HCT116 (cell line): ENCODE measurements around the gene PRKAR1A. TPM values are rescaled to one million over a fixed set of nuclear protein-coding genes. Genes with fewer than 3 reads are reported as not detected.
A peak's percentile ranks its signal among the peaks of the same experiment; 100 is the strongest.

Source experiments
- ATAC-seq: fragments of 200-7000 bp; cut with Tn5 transposase; 2 replicates; pipeline ENCODE4 v1.9.1; 2020; ENCODE audit warnings: mild to moderate bottlenecking, moderate library complexity
- BruUV-seq: library from RNA; stranded (reverse); fragments of 400-500 nt; replicated peaks from 2 replicates; lab custom pipeline; 2021; lab: Mats Ljungman, UMichigan
- CTCF ChIA-PET: fragments of 300-600 bp; sonication (Branson Sonifier 250); formaldehyde crosslinking; loops from one replicate; lab custom pipeline; 2021; ENCODE audit warnings: antibody characterized with exemption; lab: Charles Lee
- POLR2A ChIA-PET: fragments of 300-600, 350-600 bp; sonication (Branson Sonifier 250); formaldehyde crosslinking; loops from one replicate; lab custom pipeline; 2021; ENCODE audit warnings: antibody characterized with exemption; lab: Charles Lee
- RAD21 ChIA-PET, 2 experiments: fragments of 300-600 bp; sonication (Branson Sonifier 250); formaldehyde crosslinking; loops; one replicate each; lab custom pipeline; 2023; ENCODE audit warnings: low total read pairs in 2 of 2; ENCODE audit not compliant: uncharacterized antibody in 2 of 2, unreplicated experiment in 2 of 2, low non-redundant PET in 1 of 2; lab: Charles Lee
- DNase-seq: peaks from one replicate; pipeline ENCODE4 v3.0.0-alpha.2; 2010; ENCODE audit warnings: low read depth, low spot score
- H2AFZ ChIP-seq: fragments of 200-600 bp; shearing (Covaris generic), sonication (generic); 2 replicates; pipeline ENCODE4 v1.6.1; 2017; ENCODE audit warnings: low read depth, mixed run types, mixed read lengths, antibody characterized with exemption, low read length; ENCODE audit not compliant: poor library complexity, severe bottlenecking
- H3K27ac ChIP-seq: 2 replicates; pipeline ENCODE4 v1.5.1; 2012; ENCODE audit warnings: low read depth, low read length
- H3K27me3 ChIP-seq: fragments of 200-600 bp; sonication (generic); 2 replicates; pipeline ENCODE4 v1.6.1; 2016; ENCODE audit warnings: mixed run types, low read length, mixed read lengths; ENCODE audit not compliant: insufficient read depth
- H3K36me3 ChIP-seq, 2 experiments: fragments of 200-500 bp in 1 of 2; fragments of 200-600 bp in 1 of 2; sonication (Bioruptor generic) in 1 of 2; sonication (generic) in 1 of 2; 2 replicates each; pipeline versions ENCODE4 v1.5.1 to v1.6.1; 2014 to 2016; ENCODE audit warnings: low read length in 2 of 2, inconsistent platforms in 1 of 2, mixed read lengths in 1 of 2, mixed run types in 1 of 2; ENCODE audit not compliant: insufficient read depth in 2 of 2, control insufficient read depth in 1 of 2
- H3K4me1 ChIP-seq, 2 experiments: fragments of 200-600 bp in 1 of 2; sonication (generic) in 1 of 2; 2 replicates each; pipeline versions ENCODE4 v1.5.1 to v1.6.1; 2012 to 2017; ENCODE audit warnings: low read length in 2 of 2, inconsistent platforms in 1 of 2, mild to moderate bottlenecking in 1 of 2, mixed read lengths in 1 of 2, mixed run types in 1 of 2, moderate library complexity in 1 of 2; ENCODE audit not compliant: insufficient read depth in 2 of 2, control insufficient read depth in 1 of 2
- H3K4me2 ChIP-seq: fragments of 200-600 bp; sonication (generic); 2 replicates; pipeline ENCODE4 v1.6.1; 2017; ENCODE audit warnings: mixed run types, low read length, mixed read lengths
- H3K4me3 ChIP-seq, 2 experiments: fragments of 200-600 bp in 1 of 2; sonication (generic) in 1 of 2; replicated peaks in 1 of 2; 2 replicates each; pipeline ENCODE4 v1.5.1; 2011 to 2016; ENCODE audit warnings: low read length in 2 of 2, control low read depth in 1 of 2, low read depth in 1 of 2, mild to moderate bottlenecking in 1 of 2, mixed read lengths in 1 of 2, mixed run types in 1 of 2
- H3K79me2 ChIP-seq: fragments of 200-600 bp; sonication (generic); 2 replicates; pipeline ENCODE4 v1.6.1; 2017; ENCODE audit warnings: mild to moderate bottlenecking, mixed run types, low read length, moderate library complexity, mixed read lengths; ENCODE audit not compliant: insufficient read depth
- H3K9ac ChIP-seq: fragments of 200-600 bp; sonication (generic); 2 replicates; pipeline ENCODE4 v1.6.1; 2016; ENCODE audit warnings: low read length, mixed read lengths
- H3K9me2 ChIP-seq: fragments of 200-600 bp; sonication (generic), shearing (Covaris generic); 2 replicates; pipeline ENCODE4 v1.6.1; 2017; ENCODE audit warnings: mixed run types, mild to moderate bottlenecking, moderate library complexity; ENCODE audit not compliant: insufficient read depth
- H3K9me3 ChIP-seq, 2 experiments: fragments of 200-500 bp in 1 of 2; fragments of 200-600 bp in 1 of 2; sonication (Bioruptor generic) in 1 of 2; sonication (generic) in 1 of 2; 2 replicates each; pipeline ENCODE4 v1.6.1; 2014 to 2017; ENCODE audit warnings: low read length in 2 of 2, mixed read lengths in 2 of 2, inconsistent platforms in 1 of 2, low read depth in 1 of 2, mild to moderate bottlenecking in 1 of 2, mixed run types in 1 of 2, moderate library complexity in 1 of 2; ENCODE audit not compliant: control insufficient read depth in 1 of 2, insufficient read depth in 1 of 2
- H4K20me1 ChIP-seq: fragments of 200-600 bp; sonication (generic), shearing (Covaris generic); 2 replicates; pipeline ENCODE4 v1.6.1; 2017; ENCODE audit warnings: mixed run types, mild to moderate bottlenecking, moderate library complexity; ENCODE audit not compliant: insufficient read depth
- CEBPB ChIP-seq: IDR thresholded peaks from 2 replicates; pipeline ENCODE4 v1.6.1; 2012; ENCODE audit warnings: low read depth
- CTCF ChIP-seq, 3 experiments: fragments of 200-600 bp in 1 of 3; sonication (generic) in 1 of 3; IDR thresholded peaks in 2 of 3; conservative IDR thresholded peaks in 1 of 3; 2 replicates each; pipeline ENCODE4 v1.5.1; 2012 to 2017; ENCODE audit warnings: low read depth in 2 of 3, low read length in 2 of 3, antibody characterized with exemption in 1 of 3, borderline replicate concordance in 1 of 3, control low read depth in 1 of 3, mild to moderate bottlenecking in 1 of 3, mixed read lengths in 1 of 3, mixed run types in 1 of 3, moderate library complexity in 1 of 3; ENCODE audit not compliant: insufficient read depth in 1 of 3
- EGR1 ChIP-seq: IDR thresholded peaks from 2 replicates; pipeline ENCODE4 v1.6.1; 2012; ENCODE audit warnings: low read depth
- EZH2 ChIP-seq: fragments of 200-600 bp; sonication (generic); IDR thresholded peaks from 2 replicates; pipeline ENCODE4 v1.6.1; 2017; ENCODE audit warnings: antibody characterized with exemption, mixed run types
- SP1 ChIP-seq: IDR thresholded peaks from 2 replicates; pipeline ENCODE4 v1.6.1; 2012; ENCODE audit warnings: low read depth
- TCF7L2 ChIP-seq: IDR thresholded peaks from 2 replicates; pipeline ENCODE4 v1.7.0; 2011; ENCODE audit warnings: borderline replicate concordance, inconsistent platforms; ENCODE audit not compliant: insufficient read depth, insufficient read length; ENCODE audit errors: extremely low read depth
- intact Hi-C: fragments of 100-400 bp; cut with micrococcal nuclease; formaldehyde crosslinking; loops from 2 replicates; pipeline ENCODE4 v1.10.0; 2022
- total RNA-seq: library from RNA; stranded (reverse); gene quantifications from one replicate; pipeline ENCODE4 v1.2.1, GENCODE V29; 2021; ENCODE audit not compliant: unreplicated experiment

The PRKAR1A gene
- total RNA-seq, 1 experiment from 2014 or later: 295 TPM

- H2AFZ ChIP-seq: peak overlapping the region; percentile 28
- H3K9me2 ChIP-seq: no peaks in the 10 kb centered on the region
- intact Hi-C loops: loop anchor here (1.0 to 2.0 kb wide), 2 partner anchors 16 to 44 kb away; no protein-coding TSS in a partner anchor
- H3K79me2 ChIP-seq: peaks cover 39% of the 10 kb centered on the region
- peak overlapping the region; percentile 86 for H3K27ac ChIP-seq
- ChIA-PET POLR2A (interaction anchor here (0.6 to 2.4 kb wide), 2 partner anchors 10 to 266 kb away, joined by 4 to 9 read pairs; no protein-coding TSS in a partner anchor), RAD21 (no interaction called here), CTCF (interaction anchor here (1.4 kb wide), 1 partner anchor 736 kb away, joined by 4 read pairs; no protein-coding TSS in a partner anchor)
- DNase-seq (no peak), ATAC-seq (no peak)
- BruUV-seq: no TSS peak
- H4K20me1 ChIP-seq: 0 out of 2 replicates have a peak, but pooled peaks cover 4% of the 10 kb centered on the region
- peaks cover 15 to 35% of the 10 kb centered on the region in 2 experiments for H3K4me1 ChIP-seq
- H3K9ac ChIP-seq: peak overlapping the region; percentile 85
- no peaks in the 10 kb centered on the region for H3K9me3 ChIP-seq
- TF ChIP-seq CEBPB (no peak), CTCF (IDR thresholded peaks at IDR 0.05 in 2 of 3, conservative IDR thresholded peaks at IDR 0.05 in 1 of 3; ENCODE audit: borderline replicate concordance in 1 of 3, insufficient read depth in 1 of 3, low read depth in 2 of 3, low read length in 2 of 3) (peak in 1 of 3 experiments; percentile 31; a peak in 2 of 6 replicates), TCF7L2 (no peak), EGR1 (no peak), EZH2 (no peak), SP1 (no peak)
- peak overlapping the region; percentile 85 to 88 for H3K4me3 ChIP-seq
- no peaks in the 10 kb centered on the region for H3K27me3 ChIP-seq
- peak overlapping the region; percentile 84 for H3K4me2 ChIP-seq
- peaks cover 12 to 15% of the 10 kb centered on the region in 2 experiments for H3K36me3 ChIP-seq
These were observed 968 bp upstream of the PRKAR1A start for GRCh38 chr17:68511254-68511670.
